ENCODE data around the gene GPR179.

GPR179 gene

GRCh38 chr17:38361694-38362465 lies 18.1 kb upstream of the GPR179 start:
- ATAC-seq: no peak
- no peak for TF ChIP-seq ZNF8 (CRISPR knock-in tag; IDR thresholded peaks at IDR 0.05)
- no peak for TF ChIP-seq CREB5 (CRISPR knock-in tag; IDR thresholded peaks at IDR 0.05; ENCODE audit: low read depth)
- no peak for TF ChIP-seq ISL1 (CRISPR knock-in tag; IDR thresholded peaks at IDR 0.05)
- TF ChIP-seq ESRRG (CRISPR knock-in tag; IDR thresholded peaks at IDR 0.05): no peak
- TF ChIP-seq ZNF565 (CRISPR knock-in tag; conservative IDR thresholded peaks at IDR 0.05; ENCODE audit: low read depth): no peak
- no peak for TF ChIP-seq ARNTL (CRISPR knock-in tag; IDR thresholded peaks at IDR 0.05; ENCODE audit: borderline replicate concordance, low read depth)
- TF ChIP-seq SNAI2 (CRISPR knock-in tag; IDR thresholded peaks at IDR 0.05): no peak
- TF ChIP-seq GLIS3 (CRISPR knock-in tag; IDR thresholded peaks at IDR 0.05): no peak
- TF ChIP-seq TCF4 (CRISPR knock-in tag; IDR thresholded peaks at IDR 0.05; ENCODE audit: borderline replicate concordance): no peak
- TF ChIP-seq ZFP3 (CRISPR knock-in tag; IDR thresholded peaks at IDR 0.05): no peak

- TF ChIP-seq TCF4 (CRISPR knock-in tag; IDR thresholded peaks at IDR 0.05; ENCODE audit: borderline replicate concordance) (no peak), ZNF565 (CRISPR knock-in tag; conservative IDR thresholded peaks at IDR 0.05; ENCODE audit: low read depth) (no peak), ZC3H10 (CRISPR knock-in tag; IDR thresholded peaks at IDR 0.05) (no peak), GLIS3 (CRISPR knock-in tag; IDR thresholded peaks at IDR 0.05) (no peak)
- no peak for ATAC-seq
Measured at GRCh38 chr17:38358586-38359513, 15.1 kb upstream of the GPR179 start.

GRCh38 chr17:38357486-38358123 lies 13.8 kb upstream of the GPR179 start:
- TF ChIP-seq CSRNP3 (CRISPR knock-in tag; IDR thresholded peaks at IDR 0.05): no peak
- no peak for TF ChIP-seq RARB (CRISPR knock-in tag; IDR thresholded peaks at IDR 0.05)
- no peak for TF ChIP-seq ESRRG (CRISPR knock-in tag; IDR thresholded peaks at IDR 0.05)
- no peak for TF ChIP-seq OSR1 (CRISPR knock-in tag; IDR thresholded peaks at IDR 0.05)
- no peak for TF ChIP-seq ZC3H10 (CRISPR knock-in tag; IDR thresholded peaks at IDR 0.05)
- no peak for TF ChIP-seq POU6F1 (CRISPR knock-in tag; IDR thresholded peaks at IDR 0.05; ENCODE audit: borderline replicate concordance, low read depth)
- TF ChIP-seq ISL1 (CRISPR knock-in tag; IDR thresholded peaks at IDR 0.05): peak; percentile 61
- no peak for TF ChIP-seq TCF4 (CRISPR knock-in tag; IDR thresholded peaks at IDR 0.05; ENCODE audit: borderline replicate concordance)
- no peak for TF ChIP-seq CREB5 (CRISPR knock-in tag; IDR thresholded peaks at IDR 0.05; ENCODE audit: low read depth)
- peak; percentile 37; the same call in 2 of the 3 replicates for ATAC-seq

- TF ChIP-seq ZFP3 (CRISPR knock-in tag; IDR thresholded peaks at IDR 0.05): no peak
- TF ChIP-seq TCF4 (CRISPR knock-in tag; IDR thresholded peaks at IDR 0.05; ENCODE audit: borderline replicate concordance): no peak
- no peak for TF ChIP-seq OSR1 (CRISPR knock-in tag; IDR thresholded peaks at IDR 0.05)
- no peak for TF ChIP-seq SNAI2 (CRISPR knock-in tag; IDR thresholded peaks at IDR 0.05)
- no peak for TF ChIP-seq CSDC2 (CRISPR knock-in tag; IDR thresholded peaks at IDR 0.05)
- no peak for TF ChIP-seq ZNF8 (CRISPR knock-in tag; IDR thresholded peaks at IDR 0.05)
- no peak for TF ChIP-seq ESRRG (CRISPR knock-in tag; IDR thresholded peaks at IDR 0.05)
- TF ChIP-seq PATZ1 (CRISPR knock-in tag; IDR thresholded peaks at IDR 0.05; ENCODE audit: borderline replicate concordance): no peak
- TF ChIP-seq ZC3H10 (CRISPR knock-in tag; IDR thresholded peaks at IDR 0.05): no peak
- TF ChIP-seq TOX (CRISPR knock-in tag; IDR thresholded peaks at IDR 0.05; ENCODE audit: borderline replicate concordance): no peak
- TF ChIP-seq PPARA (CRISPR knock-in tag; IDR thresholded peaks at IDR 0.05; ENCODE audit: borderline replicate concordance): no peak
- no peak for TF ChIP-seq ISL1 (CRISPR knock-in tag; IDR thresholded peaks at IDR 0.05)
- no peak for ATAC-seq
Measured at GRCh38 chr17:38355251-38355650, 11.5 kb upstream of the GPR179 start.

Data from SK-N-SH treated with all-trans-retinoic acid at 6 μM for 48 hours (cell line).